Measurements from ENCODE around the gene TMEM238.
"Not testable (repeated sequence)": the region's sequence is repeated elsewhere in the genome, so short reads cannot be mapped to it uniquely, and the experiment has no call there.

The TMEM238 gene

DNA sequence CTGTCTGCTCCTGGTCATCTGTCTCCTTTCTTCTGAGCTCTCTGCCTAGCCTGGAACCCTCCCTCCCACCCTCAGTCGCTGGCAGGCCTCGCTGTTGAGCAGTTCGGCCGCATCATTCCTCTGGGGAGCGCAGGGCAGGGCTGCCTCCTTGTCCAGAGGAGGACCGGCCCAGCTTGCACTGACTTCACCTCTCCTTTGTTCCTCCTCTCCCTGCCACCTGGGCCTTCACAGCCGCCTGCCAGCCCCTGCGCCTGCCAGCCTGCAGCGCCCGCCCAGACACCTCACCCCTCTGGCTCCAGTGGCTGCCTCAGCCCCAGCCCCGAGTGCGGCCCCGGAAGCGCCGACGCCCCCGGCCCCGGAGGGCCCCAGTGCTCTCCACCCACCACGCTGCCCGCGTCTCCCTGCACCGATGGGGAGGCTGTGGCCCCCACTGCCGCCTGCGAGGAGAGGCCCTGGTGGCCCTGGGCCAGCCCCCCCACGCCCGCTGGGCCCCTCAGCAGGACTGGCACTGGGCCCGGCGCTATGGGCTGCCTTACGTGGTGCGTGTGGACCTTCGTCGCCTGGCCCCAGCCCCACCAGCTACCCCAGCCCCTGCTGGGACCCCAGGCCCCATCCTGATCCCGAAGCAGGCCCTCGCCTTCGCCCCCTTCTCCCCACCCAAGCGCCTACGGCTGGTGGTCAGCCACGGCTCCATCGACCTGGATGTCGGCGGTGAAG, 37.2 kb downstream of the TMEM238 start:
- no peak overlapping the region for H3K27ac Mint-ChIP-seq
- H3K4me3 Mint-ChIP-seq: no peak overlapping the region
- H3K4me1 Mint-ChIP-seq (ENCODE audit: low read depth): peaks cover 5% of the 10 kb centered on the region
- peaks cover 15% of the 10 kb centered on the region for H3K27me3 Mint-ChIP-seq
- H3K9me3 Mint-ChIP-seq: no peaks in the 10 kb centered on the region
- peaks cover 16% of the 10 kb centered on the region for H3K36me3 Mint-ChIP-seq (ENCODE audit: low read depth)

DNA sequence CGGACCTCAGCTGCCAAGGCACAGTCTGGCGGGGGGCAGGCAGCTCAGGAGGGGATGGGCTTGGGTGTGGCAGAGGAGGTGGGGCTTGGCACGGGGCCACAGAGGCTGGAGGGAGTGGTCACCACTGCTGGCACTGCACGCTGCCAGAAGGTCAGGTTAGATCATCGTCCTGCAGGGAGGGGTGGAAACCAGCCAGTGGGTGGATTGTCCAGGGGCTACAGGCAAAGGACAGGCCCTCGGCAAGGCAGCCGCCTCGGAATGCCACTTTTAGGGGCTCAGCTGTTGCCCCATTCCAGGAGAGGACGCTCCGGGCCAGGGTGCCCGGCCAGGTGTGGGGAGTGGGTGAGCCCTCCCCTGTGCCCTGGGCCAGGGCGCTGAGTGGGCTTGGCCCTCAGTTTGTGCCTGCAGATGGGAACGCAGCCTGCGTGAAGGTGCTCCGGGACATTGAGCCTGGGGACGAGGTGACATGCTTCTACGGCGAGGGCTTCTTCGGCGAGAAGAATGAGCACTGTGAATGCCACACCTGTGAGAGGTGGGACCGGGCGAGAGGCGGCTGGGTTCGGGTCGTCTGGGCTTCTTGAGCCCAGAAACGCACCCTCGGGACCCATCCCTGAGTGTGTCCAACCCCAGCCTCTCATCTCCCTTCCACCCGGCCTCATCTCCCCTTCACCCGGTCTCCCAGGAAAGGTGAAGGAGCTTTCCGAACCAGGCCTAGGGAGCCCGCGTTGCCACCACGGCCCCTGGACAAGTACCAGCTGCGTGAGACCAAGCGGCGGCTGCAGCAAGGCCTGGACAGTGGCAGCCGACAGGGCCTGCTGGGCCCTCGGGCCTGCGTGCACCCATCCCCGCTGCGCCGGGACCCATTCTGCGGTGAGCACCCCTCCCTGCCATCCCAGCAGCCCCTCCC, 38.0 kb downstream of the TMEM238 start:
- peaks cover 7% of the 10 kb centered on the region for H3K27me3 Mint-ChIP-seq
- H3K27ac Mint-ChIP-seq: no peak overlapping the region
- H3K9me3 Mint-ChIP-seq: no peaks in the 10 kb centered on the region
- peaks cover 6% of the 10 kb centered on the region for H3K4me1 Mint-ChIP-seq (ENCODE audit: low read depth)
- peaks cover 16% of the 10 kb centered on the region for H3K36me3 Mint-ChIP-seq (ENCODE audit: low read depth)
- H3K4me3 Mint-ChIP-seq: no peak overlapping the region

DNA sequence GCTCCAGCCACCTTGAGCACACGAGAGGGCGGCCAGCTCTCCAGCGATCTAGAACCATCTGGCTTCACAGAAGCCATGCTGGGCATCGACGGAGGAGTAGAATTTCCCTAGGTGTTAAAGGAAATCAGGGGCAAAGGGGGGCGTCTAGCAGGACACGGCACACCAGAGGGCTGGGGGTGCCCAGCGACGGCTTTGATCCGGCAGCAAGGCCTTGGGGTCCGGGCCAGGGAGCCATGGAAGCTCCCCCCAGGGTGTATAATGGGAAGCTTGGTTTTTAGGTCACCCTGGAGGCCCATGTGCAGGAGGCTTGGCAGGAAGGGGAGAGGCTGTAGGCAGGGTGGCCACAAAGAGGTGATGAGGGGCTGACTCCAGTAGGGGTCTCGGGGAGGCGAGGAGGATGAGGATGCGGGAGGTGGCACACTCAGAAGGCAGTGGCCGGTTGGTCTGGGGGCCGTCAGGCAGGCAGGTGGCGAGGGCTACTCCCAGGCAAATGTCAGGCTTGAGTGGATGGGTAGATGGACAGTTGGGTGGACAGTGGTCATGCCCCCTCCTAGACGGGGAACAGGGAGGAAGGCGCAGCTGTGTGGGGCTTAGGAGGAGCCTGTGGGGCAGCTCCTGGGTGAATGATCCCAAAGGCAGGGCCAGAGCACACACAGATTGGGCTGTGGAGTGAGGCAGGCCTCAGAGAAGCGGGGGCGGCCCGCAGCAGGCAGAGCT, 38.8 kb downstream of the TMEM238 start:
- H3K36me3 Mint-ChIP-seq (ENCODE audit: low read depth): peaks cover 16% of the 10 kb centered on the region
- no peaks in the 10 kb centered on the region for H3K9me3 Mint-ChIP-seq
- H3K27ac Mint-ChIP-seq: no peak overlapping the region
- no peaks in the 10 kb centered on the region for H3K27me3 Mint-ChIP-seq
- peaks cover 11% of the 10 kb centered on the region for H3K4me1 Mint-ChIP-seq (ENCODE audit: low read depth)
- no peak overlapping the region for H3K4me3 Mint-ChIP-seq

DNA sequence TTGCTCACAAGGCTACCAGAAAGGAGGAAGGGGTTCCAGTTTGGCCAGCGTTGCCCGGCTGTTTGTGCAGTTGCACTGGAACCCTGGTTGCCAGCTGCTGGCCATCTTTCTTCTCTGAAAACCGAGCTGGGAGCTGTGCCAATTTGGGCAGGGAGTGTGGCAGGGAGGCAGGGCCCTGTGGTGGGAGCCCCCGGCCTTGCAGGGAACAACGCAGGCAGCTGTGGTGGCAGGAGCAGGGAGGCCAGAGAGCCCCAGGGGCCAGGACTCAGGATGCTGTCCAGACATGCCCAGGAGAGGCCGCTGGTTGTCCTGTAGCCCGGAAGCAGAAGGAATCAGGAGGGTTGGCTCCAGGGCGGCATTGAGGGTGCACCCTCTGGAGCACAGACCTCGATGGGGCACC, 39.6 kb downstream of the TMEM238 start:
- no peak overlapping the region for H3K27ac Mint-ChIP-seq
- peaks cover 16% of the 10 kb centered on the region for H3K36me3 Mint-ChIP-seq (ENCODE audit: low read depth)
- no peaks in the 10 kb centered on the region for H3K9me3 Mint-ChIP-seq
- peaks cover 11% of the 10 kb centered on the region for H3K4me1 Mint-ChIP-seq (ENCODE audit: low read depth)
- H3K4me3 Mint-ChIP-seq: no peak overlapping the region
- H3K27me3 Mint-ChIP-seq: no peaks in the 10 kb centered on the region

DNA sequence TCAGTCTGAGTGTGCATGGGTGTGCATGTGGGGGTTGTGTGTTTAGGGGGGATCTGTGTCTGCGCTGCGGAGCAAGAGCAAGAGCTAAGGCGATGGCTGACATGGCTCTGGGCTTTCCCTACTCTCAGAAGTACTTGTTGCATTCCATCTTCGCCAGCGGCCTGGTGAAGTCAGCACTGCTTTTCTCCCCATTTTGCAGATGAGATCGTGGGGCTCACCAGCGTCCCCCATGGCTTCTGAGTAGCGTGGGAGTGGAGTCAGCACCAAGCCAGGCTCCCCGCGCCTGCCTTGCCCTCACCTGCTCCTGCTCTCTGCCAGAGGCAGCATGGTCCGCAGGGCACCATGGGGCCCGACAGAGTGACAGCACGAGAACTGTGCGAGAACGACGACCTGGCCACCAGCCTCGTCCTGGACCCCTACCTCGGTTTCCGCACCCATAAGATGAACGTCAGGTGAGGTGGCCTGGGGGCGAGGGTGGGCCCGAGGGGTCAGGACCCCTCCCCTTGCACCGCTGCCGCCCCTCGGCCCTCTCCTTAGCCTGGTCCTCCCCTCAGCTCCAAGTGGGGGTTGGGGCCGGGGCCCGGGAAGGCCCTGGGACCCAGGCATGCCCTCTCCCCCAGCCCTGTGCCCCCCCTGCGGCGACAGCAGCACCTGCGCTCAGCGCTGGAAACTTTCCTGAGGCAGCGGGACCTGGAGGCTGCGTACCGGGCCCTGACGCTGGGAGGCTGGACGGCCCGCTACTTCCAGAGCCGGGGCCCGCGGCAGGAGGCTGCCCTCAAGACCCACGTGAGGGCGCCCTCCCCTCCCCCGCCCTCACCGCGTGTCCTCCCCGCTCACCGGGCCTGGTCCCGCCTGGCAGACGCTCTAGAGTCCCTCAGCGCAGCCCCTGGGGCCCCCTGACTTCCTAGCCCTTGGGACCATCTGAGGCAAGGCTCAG, 42.2 kb downstream of the TMEM238 start:
- H3K4me1 Mint-ChIP-seq (ENCODE audit: low read depth): peaks cover 21% of the 10 kb centered on the region
- H3K4me3 Mint-ChIP-seq: peak overlapping the region; percentile 74
- no peaks in the 10 kb centered on the region for H3K9me3 Mint-ChIP-seq
- no peak overlapping the region for H3K27ac Mint-ChIP-seq
- peaks cover 16% of the 10 kb centered on the region for H3K36me3 Mint-ChIP-seq (ENCODE audit: low read depth)
- H3K27me3 Mint-ChIP-seq: no peaks in the 10 kb centered on the region

DNA sequence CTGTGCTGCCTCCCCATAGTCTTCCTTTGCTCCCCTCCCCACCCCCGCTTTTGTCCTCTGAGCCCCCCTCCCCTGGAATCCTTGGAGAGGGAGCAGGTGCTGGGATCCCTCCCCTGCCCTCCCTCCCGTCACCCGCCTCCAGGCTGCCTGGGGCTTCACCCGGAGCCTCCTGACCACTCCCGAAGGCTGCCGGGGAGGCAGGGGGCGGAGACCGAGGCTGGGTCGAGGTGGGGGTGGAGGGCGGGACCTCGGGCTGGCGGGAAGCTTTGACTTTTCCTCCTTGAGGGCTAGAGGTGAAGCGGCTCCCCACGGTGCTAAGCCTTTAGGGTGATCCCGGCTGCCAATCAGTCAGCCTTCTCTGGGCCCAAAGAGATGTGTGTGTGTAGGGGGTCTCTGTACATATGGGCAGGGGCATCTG, 42.9 kb downstream of the TMEM238 start:
- peaks cover 21% of the 10 kb centered on the region for H3K4me1 Mint-ChIP-seq (ENCODE audit: low read depth)
- peaks cover 16% of the 10 kb centered on the region for H3K36me3 Mint-ChIP-seq (ENCODE audit: low read depth)
- H3K4me3 Mint-ChIP-seq: peak overlapping the region; percentile 87
- peak overlapping the region; percentile 26 for H3K27ac Mint-ChIP-seq
- no peaks in the 10 kb centered on the region for H3K27me3 Mint-ChIP-seq
- H3K9me3 Mint-ChIP-seq: no peaks in the 10 kb centered on the region

DNA sequence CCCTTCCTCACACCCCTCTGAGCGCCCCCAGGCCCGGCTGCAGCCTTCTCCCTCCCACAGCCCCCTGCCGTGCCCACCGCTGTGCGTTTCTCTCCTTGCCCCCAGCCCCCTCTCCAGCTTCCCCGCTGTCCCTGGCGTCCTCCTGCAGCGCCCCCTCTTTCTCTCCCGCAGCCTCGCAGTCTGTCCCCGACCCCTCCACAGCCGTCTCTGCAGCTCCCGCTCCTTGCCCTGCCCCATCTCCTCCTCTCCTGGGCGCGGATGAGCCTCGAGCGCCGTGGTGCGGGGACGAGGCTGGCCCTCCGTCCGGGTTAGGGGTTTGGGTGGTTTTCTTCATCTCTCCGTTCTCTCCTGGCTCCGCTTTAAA, 43.3 kb downstream of the TMEM238 start:
- H3K4me3 Mint-ChIP-seq: peak overlapping the region; percentile 87
- no peaks in the 10 kb centered on the region for H3K9me3 Mint-ChIP-seq
- H3K36me3 Mint-ChIP-seq (ENCODE audit: low read depth): peaks cover 16% of the 10 kb centered on the region
- peak overlapping the region; percentile 86 for H3K27ac Mint-ChIP-seq
- no peaks in the 10 kb centered on the region for H3K27me3 Mint-ChIP-seq
- H3K4me1 Mint-ChIP-seq (ENCODE audit: low read depth): peaks cover 21% of the 10 kb centered on the region

DNA sequence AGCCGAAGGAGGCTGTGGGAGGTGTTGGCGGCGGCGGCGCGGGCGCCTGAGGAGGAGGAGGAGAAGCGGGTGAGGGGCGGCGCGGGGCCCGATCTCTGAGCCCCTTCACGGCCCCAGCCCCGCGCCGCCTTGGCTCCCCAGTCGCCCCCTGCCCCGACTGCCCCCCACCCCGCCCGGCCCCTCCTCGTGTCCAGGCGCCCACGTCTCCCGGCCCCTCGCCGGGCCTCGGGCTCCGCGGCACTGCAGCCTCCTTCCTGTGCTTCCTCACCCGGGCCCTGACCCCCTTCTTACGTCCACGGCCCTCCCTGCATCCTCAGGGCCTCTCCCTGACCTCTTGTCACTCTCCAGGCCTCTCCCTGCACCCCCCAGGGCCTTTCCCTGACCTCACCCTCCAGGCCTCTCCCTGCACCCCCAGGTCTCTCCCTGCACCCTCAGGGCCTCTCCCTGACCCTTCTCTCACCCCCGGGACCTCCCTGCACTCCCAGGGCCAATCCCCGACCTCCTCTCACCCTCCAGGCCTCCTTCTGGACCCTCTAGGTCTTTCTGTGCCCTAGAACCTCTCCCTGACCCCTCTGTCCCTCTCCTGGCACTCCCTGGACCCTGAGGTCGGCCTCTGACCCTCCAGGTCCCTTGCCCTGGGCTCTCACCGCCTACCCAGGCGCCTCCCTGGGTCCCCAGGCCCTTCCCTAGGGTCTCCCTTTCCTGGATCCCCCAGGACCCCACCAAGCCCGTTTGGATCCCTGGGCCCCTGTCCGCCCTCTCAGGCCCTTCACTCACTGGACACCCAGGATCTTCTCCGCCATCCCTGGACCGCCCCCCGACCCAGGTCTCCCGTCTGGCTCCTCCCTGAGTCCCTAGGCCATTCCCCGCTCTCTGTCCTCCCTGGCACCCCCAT, 44.0 kb downstream of the TMEM238 start:
- peak overlapping the region; percentile 87 for H3K4me3 Mint-ChIP-seq
- peak overlapping the region; percentile 94 for H3K27ac Mint-ChIP-seq
- H3K9me3 Mint-ChIP-seq: no peaks in the 10 kb centered on the region
- no peaks in the 10 kb centered on the region for H3K27me3 Mint-ChIP-seq
- peaks cover 21% of the 10 kb centered on the region for H3K4me1 Mint-ChIP-seq (ENCODE audit: low read depth)
- peaks cover 11% of the 10 kb centered on the region for H3K36me3 Mint-ChIP-seq (ENCODE audit: low read depth)

DNA sequence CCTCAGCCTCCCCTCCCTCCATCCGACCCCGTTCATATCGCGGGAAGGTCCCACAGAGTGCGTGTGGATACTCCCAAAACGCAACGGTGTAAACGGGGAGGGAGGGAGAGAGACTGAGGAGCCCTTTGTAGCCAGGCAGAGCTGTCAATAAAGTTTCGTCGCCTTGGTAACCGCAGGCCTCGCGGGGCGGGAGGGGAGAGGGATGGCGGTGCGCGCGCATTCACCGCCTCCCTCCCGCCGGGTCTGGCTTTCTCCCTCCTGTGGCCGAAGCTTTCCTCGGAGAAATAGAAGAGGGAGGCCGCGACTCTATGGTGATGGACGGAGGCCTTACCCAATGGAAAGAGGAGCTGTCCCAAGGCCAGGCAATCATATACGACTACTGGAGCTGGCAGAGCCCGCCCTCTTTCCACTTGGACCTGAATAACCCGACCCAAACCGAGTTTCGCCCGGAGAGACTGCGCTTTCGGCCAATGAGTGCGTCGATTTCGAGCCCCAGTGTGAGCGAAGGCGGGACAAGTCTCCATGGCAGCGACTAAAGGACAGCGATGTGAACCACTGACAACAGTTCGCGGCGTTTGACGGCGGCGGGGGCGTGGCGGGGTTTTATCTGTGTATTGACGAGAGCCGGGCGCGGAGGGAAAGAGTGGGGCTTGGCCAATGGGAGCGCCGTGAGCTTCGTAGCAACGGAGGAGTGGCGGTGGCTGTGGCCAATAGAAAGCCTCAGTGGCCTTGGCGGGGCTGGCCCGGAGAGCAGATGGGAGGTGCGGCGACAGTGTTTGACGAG, 44.8 kb downstream of the TMEM238 start, which contains the start of gene KMT5C:
KMT5C (plus strand) TSS at position 772 of the 784 bp plus-strand sequence. CDS start 2,061 bp downstream, outside the sequence.
- H3K36me3 Mint-ChIP-seq (ENCODE audit: low read depth): peaks cover 7% of the 10 kb centered on the region
- H3K9me3 Mint-ChIP-seq: no peaks in the 10 kb centered on the region
- peak within 1 kb of the TSS; percentile 87 for H3K4me3 Mint-ChIP-seq
- no peaks in the 10 kb centered on the region for H3K27me3 Mint-ChIP-seq
- peak within 1 kb of the TSS; percentile 94 for H3K27ac Mint-ChIP-seq
- H3K4me1 Mint-ChIP-seq (ENCODE audit: low read depth): peaks cover 21% of the 10 kb centered on the region

DNA sequence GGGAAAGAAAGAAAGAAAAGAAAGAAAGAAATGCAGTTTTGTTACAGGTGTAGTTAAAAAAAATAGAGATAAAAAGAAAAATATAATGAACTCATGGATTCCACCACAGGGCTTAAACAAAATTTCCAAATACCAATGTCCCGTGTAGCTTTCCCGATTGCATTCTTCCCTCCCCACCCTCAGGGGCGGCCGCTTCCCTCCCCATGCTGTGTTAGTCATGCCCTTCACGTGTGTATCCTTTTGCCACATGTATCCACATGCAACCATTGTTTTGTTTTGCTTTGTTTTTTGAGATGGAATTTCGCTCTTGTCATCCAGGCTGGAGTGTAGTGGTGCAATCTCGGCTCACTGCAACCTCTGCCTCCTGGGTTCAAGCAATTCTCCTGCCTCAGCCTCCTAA, 48.0 kb downstream of the TMEM238 start:
- Mint-ChIP-seq H3K9me3 (no peaks in the 10 kb centered on the region), H3K4me1 (ENCODE audit: low read depth) (peaks cover 15% of the 10 kb centered on the region), H3K36me3 (ENCODE audit: low read depth) (no peaks in the 10 kb centered on the region), H3K27ac (no peak overlapping the region), H3K4me3 (no peak overlapping the region), H3K27me3 (peaks cover 6% of the 10 kb centered on the region)

DNA sequence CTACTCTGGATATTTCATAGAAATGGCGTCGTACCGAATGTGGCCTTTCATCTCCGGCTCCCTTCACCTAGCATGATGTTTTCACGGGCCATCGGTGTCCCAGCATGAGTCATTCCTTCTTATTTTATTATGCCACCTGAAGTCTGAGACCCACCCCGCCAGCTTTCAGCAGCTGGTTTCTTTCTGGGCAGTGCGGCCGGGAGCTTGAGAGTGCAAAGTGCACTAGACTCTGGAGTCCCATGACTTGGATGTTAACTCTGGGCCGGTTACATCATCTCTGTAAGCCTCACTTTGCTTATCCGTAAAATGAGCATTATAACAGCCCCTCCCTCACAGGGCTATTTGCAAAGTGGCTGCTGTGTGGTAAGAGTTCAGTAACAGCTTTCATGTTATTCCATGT, 50.2 kb downstream of the TMEM238 start:
- no peaks in the 10 kb centered on the region for H3K36me3 Mint-ChIP-seq (ENCODE audit: low read depth)
- H3K9me3 Mint-ChIP-seq: no peaks in the 10 kb centered on the region
- peaks cover 6% of the 10 kb centered on the region for H3K27me3 Mint-ChIP-seq
- H3K27ac Mint-ChIP-seq: no peak overlapping the region
- H3K4me3 Mint-ChIP-seq: no peak overlapping the region
- H3K4me1 Mint-ChIP-seq (ENCODE audit: low read depth): peaks cover 8% of the 10 kb centered on the region

DNA sequence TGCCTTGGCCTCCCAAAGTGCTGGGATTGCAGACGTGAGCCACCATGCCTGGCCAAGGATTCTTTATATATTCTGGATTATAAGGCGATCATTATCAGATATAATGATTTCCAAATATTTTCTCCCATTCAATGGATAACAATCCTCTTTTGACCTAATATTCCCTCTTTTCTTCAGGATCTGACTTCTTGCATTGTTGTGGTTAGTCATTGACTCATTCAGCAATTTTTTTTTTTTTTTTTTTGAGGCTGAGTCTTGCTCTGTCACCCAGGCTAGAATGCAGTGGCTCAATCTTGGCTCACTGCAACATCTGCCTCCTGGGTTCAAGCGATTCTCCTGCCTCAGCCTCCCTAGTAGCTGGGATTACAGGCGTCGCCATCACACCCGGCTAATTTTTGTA, 54.3 kb downstream of the TMEM238 start:
- H3K36me3 Mint-ChIP-seq (ENCODE audit: low read depth); H3K4me3 Mint-ChIP-seq; H3K4me1 Mint-ChIP-seq (ENCODE audit: low read depth); H3K27me3 Mint-ChIP-seq; H3K9me3 Mint-ChIP-seq; H3K27ac Mint-ChIP-seq: not testable (repeated sequence)

Data from stimulated activated naive CD8-positive, alpha-beta T cell treated with anti-CD3 and anti-CD28 coated beads, Interleukin-15, Interleukin-2, amounts not matched to agents 100 ng/mL and 50 ng/mL, for 24 hours (primary cell).